ENCODE results near the gene C13orf46.

Gene C13orf46

DNA sequence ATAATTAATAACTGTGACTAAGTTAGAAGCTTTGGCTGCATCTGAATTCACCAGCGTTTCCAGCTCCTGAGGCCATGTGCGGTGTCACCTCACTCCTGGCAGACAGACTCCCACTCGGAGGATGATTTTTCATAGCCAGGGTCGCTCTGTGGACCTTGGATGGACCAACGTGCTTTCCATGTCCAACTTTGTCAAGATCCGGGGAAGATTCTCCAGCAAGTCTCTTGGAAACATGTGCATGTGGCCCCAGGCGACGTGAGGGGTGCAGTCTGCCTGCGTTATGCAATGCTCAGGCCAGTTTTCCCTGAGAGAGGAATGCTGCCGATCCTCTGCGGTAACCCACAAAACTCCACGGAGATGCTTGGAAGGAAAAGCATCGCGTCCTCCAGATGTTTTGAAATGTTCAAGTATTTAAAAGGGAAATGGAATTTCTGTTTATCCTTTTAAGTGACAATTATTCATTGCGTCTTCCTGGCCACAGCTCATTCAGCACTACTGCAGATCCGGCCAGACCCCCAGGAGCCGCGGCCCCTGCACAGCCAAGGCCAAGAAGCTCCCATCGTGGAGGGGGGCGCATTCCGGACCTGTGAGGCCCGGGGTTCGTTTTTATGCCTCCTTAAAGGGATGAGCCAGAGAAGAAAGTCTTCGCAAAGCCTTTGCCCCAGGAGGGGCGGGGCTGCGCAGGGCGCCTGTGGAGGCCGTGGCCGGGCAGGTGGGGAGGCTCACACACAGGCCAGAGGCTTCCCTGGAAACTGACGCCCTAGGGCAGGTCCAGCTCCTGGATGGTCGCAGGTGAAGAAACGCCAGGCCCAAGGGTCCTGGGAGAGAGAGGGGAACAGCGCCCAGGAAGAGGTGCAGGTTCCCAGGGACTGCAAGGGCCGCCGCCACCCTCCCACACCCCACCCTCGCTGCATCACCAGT is 46.0 kb downstream of the C13orf46 start:
- Histone ChIP-seq H3K36me3 (ENCODE audit: control insufficient read depth in 4 of 4, insufficient read depth in 4 of 4, low read length in 3 of 4) (no peaks in the 10 kb centered on the region), H3K4me3 (ENCODE audit: control insufficient read depth in 1 of 7, extremely low read depth in 1 of 7, insufficient read depth in 4 of 7, low read depth in 2 of 7, low read length in 6 of 7) (no peak overlapping the region), H3K27ac (ENCODE audit: insufficient read depth in 1 of 2, low read depth in 1 of 2, low read length in 2 of 2, poor library complexity in 1 of 2, severe bottlenecking in 2 of 2) (no peak overlapping the region), H3K9me3 (ENCODE audit: control extremely low read depth in 1 of 5, control insufficient read depth in 4 of 5, insufficient read depth in 2 of 5, low read depth in 1 of 5, low read length in 4 of 5) (peaks cover 0 to 4% (median 0%) of the 10 kb centered on the region in 5 experiments), H3K4me1 (ENCODE audit: control extremely low read depth in 1 of 4, control insufficient read depth in 4 of 4, insufficient read depth in 4 of 4, low read length in 3 of 4) (peaks cover 0 to 2% (median 1%) of the 10 kb centered on the region in 4 experiments), H3K27me3 (replicated peaks in 2 of 5; ENCODE audit: control insufficient read depth in 4 of 5, insufficient read depth in 5 of 5, low read length in 4 of 5) (peaks cover 0 to 18% (median 3%) of the 10 kb centered on the region in 5 experiments)
- CTCF ChIA-PET: no interaction called here
- POLR2A ChIA-PET: no interaction called here
- 65% methylated on average over 26 of the region's 36 CpGs for WGBS (ENCODE audit: insufficient coverage)
- DNase-seq: no peak

DNA sequence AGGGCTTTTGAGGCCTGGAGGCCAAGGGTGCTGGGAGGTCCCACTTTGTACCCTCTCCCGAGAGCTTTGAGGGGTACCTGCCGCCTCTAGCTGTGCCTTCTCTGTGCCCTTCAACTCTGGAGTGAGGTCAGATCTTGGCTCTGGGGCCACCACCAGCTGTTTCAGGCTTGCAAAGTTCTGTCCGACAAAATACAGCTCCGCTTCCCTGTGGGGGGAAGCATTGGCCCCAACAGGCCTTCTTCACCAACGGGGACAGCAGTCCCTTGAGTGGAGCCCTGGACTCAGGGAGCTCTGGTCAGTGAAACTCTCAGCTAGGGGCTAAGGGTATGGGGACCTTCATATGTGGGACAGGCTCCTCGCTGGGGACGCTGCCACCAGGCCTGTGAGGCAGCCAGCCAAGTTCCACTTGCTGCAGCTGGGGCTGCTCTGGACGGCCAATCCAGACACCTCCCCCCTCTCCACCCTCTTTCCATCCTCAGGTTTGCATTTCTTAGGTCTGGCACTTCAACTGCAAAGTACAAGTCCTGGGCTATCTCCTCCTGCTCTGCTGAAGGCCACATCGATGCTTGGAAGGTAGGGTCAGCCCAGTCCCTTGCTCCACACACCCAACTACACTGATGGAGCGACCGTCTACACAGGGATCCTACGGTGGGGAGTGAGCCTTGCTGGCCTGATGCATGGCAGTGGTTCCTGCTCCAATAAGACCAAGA is 46.8 kb downstream of the C13orf46 start:
- no peak overlapping the region for H3K27ac ChIP-seq (ENCODE audit: insufficient read depth in 1 of 2, low read depth in 1 of 2, low read length in 2 of 2, poor library complexity in 1 of 2, severe bottlenecking in 2 of 2)
- H3K27me3 ChIP-seq (replicated peaks in 2 of 5; ENCODE audit: control insufficient read depth in 4 of 5, insufficient read depth in 5 of 5, low read length in 4 of 5): peaks cover 0 to 18% (median under 1%) of the 10 kb centered on the region in 5 experiments
- ChIA-PET POLR2A (no interaction called here), CTCF (no interaction called here)
- H3K36me3 ChIP-seq (ENCODE audit: control insufficient read depth in 4 of 4, insufficient read depth in 4 of 4, low read length in 3 of 4): no peaks in the 10 kb centered on the region
- H3K9me3 ChIP-seq (ENCODE audit: control extremely low read depth in 1 of 5, control insufficient read depth in 4 of 5, insufficient read depth in 2 of 5, low read depth in 1 of 5, low read length in 4 of 5): peaks cover 0 to 10% (median 0%) of the 10 kb centered on the region in 5 experiments
- H3K4me3 ChIP-seq (ENCODE audit: control insufficient read depth in 1 of 7, extremely low read depth in 1 of 7, insufficient read depth in 4 of 7, low read depth in 2 of 7, low read length in 6 of 7): no peak overlapping the region
- no peak for DNase-seq
- H3K4me1 ChIP-seq (ENCODE audit: control extremely low read depth in 1 of 4, control insufficient read depth in 4 of 4, insufficient read depth in 4 of 4, low read length in 3 of 4): peaks cover 0 to 2% (median 1%) of the 10 kb centered on the region in 4 experiments
- 96% methylated on average over 11 of the region's 12 CpGs for WGBS (ENCODE audit: insufficient coverage)

DNA sequence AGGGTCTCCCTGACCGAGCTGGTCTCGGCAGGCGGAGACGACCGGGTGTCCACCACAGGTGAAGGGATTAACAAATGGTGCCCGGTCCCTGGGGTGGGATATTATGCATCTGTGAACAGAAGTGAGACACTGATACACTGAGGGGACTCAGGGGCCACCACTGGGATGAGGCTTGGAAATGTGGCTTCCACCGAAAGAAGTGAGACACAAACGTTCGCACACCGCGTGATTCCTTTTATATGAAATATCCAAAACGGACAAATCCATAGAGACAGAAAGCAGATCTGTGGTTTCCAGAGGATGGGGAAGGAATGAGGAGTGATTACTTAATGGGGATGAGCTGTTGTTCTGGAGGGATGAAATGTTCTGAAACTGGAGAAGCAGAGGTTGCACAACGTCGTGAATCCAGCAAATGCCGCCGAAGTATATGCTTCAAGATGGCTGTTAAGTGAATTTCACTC is 47.5 kb downstream of the C13orf46 start:
- Histone ChIP-seq H3K4me1 (ENCODE audit: control extremely low read depth in 1 of 4, control insufficient read depth in 4 of 4, insufficient read depth in 4 of 4, low read length in 3 of 4) (peaks cover 0 to 2% (median 1%) of the 10 kb centered on the region in 4 experiments), H3K36me3 (ENCODE audit: control insufficient read depth in 4 of 4, insufficient read depth in 4 of 4, low read length in 3 of 4) (no peaks in the 10 kb centered on the region), H3K27me3 (replicated peaks in 2 of 5; ENCODE audit: control insufficient read depth in 4 of 5, insufficient read depth in 5 of 5, low read length in 4 of 5) (peaks cover 0 to 18% (median 0%) of the 10 kb centered on the region in 5 experiments), H3K4me3 (ENCODE audit: control insufficient read depth in 1 of 7, extremely low read depth in 1 of 7, insufficient read depth in 4 of 7, low read depth in 2 of 7, low read length in 6 of 7) (no peak overlapping the region), H3K9me3 (ENCODE audit: control extremely low read depth in 1 of 5, control insufficient read depth in 4 of 5, insufficient read depth in 2 of 5, low read depth in 1 of 5, low read length in 4 of 5) (peaks cover 0 to 17% (median 4%) of the 10 kb centered on the region in 5 experiments), H3K27ac (ENCODE audit: insufficient read depth in 1 of 2, low read depth in 1 of 2, low read length in 2 of 2, poor library complexity in 1 of 2, severe bottlenecking in 2 of 2) (no peak overlapping the region)
- 95% methylated on average over 16 of the region's 16 CpGs for WGBS (ENCODE audit: insufficient coverage)
- POLR2A ChIA-PET: no interaction called here
- CTCF ChIA-PET: no interaction called here
- DNase-seq: no peak

DNA sequence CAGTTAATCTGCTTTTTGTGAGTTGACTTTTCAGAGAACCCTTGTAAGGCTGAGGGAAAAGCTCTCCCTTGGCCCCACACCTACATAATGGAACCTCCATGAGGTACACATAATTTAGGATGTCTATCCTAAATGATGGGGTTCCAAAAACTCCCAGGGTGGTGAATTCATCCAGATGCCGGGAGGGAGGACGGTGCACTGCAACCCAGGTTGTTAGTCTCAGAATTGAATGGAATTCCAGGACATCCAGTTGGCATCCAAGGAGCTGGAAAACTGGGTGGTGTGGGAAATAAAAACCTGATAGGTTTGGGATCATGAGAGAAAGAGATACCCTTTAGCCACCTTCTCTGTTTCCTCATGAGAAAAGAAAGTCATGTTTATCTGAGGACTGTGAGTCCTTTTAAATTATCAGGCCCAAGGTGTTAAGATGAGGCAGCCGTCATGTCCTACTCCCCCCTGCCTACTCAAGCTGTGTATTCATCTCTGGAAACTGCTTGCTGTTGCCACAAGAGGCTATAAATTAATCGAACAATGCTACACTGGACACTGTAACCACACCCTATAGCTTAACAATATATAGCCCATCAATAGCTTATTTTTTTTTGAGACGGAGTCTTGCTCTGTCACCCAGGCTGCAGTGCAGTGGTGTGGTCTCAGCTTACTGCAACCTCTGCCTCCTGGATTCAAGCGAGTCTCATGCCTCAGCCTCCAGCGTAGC is 49.5 kb downstream of the C13orf46 start:
- H3K27ac ChIP-seq (ENCODE audit: insufficient read depth in 1 of 2, low read depth in 1 of 2, low read length in 2 of 2, poor library complexity in 1 of 2, severe bottlenecking in 2 of 2): no peak overlapping the region
- H3K4me3 ChIP-seq (ENCODE audit: control insufficient read depth in 1 of 7, extremely low read depth in 1 of 7, insufficient read depth in 4 of 7, low read depth in 2 of 7, low read length in 6 of 7): no peak overlapping the region
- H3K27me3 ChIP-seq (replicated peaks in 2 of 5; ENCODE audit: control insufficient read depth in 4 of 5, insufficient read depth in 5 of 5, low read length in 4 of 5): peaks cover 0 to 18% (median 0%) of the 10 kb centered on the region in 5 experiments
- ChIA-PET CTCF (no interaction called here), POLR2A (no interaction called here)
- peaks cover 0 to 4% (median 1%) of the 10 kb centered on the region in 4 experiments for H3K4me1 ChIP-seq (ENCODE audit: control extremely low read depth in 1 of 4, control insufficient read depth in 4 of 4, insufficient read depth in 4 of 4, low read length in 3 of 4)
- no peak for DNase-seq
- H3K9me3 ChIP-seq (ENCODE audit: control extremely low read depth in 1 of 5, control insufficient read depth in 4 of 5, insufficient read depth in 2 of 5, low read depth in 1 of 5, low read length in 4 of 5): peaks cover 0 to 17% (median 4%) of the 10 kb centered on the region in 5 experiments
- H3K36me3 ChIP-seq (ENCODE audit: control insufficient read depth in 4 of 4, insufficient read depth in 4 of 4, low read length in 3 of 4): no peaks in the 10 kb centered on the region
- WGBS (ENCODE audit: insufficient coverage): 93% methylated on average over 7 of the region's 7 CpGs

DNA sequence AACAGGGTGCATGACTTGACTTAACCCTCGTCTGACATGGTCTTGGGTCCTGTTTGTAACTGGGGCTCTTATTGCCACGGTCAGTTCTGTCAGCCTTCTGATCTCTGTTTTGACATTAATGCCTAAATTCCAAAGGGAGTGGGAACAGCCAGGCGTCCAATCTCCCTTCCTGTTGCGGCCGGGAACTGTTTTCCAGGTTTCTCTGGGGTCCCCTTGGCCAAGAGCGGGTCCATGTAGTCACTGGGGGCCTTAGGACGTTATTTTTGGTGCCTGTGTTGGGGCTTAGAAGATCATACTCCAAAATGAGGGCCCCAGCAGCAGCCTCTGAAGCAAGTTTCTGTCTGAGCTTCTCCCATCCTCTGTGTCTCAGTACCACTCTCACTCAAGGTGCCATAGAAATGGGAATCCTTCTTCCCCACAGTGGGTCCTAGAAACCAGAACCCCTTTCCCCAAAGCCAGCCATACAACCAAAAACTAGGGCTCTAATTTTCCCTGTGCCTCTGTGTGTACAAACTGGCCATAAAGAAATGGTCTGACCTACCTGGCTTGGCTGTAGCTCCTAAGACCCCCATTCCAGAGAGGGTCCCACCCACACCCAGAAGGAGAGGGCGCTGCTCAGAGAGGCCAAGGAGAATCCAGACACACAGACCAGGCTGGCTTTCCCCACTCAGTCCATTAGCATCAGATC is 50.4 kb downstream of the C13orf46 start:
- Histone ChIP-seq H3K27ac (ENCODE audit: insufficient read depth in 1 of 2, low read depth in 1 of 2, low read length in 2 of 2, poor library complexity in 1 of 2, severe bottlenecking in 2 of 2) (no peak overlapping the region), H3K9me3 (ENCODE audit: control extremely low read depth in 1 of 5, control insufficient read depth in 4 of 5, insufficient read depth in 2 of 5, low read depth in 1 of 5, low read length in 4 of 5) (peaks cover 0 to 17% (median 4%) of the 10 kb centered on the region in 5 experiments), H3K36me3 (ENCODE audit: control insufficient read depth in 4 of 4, insufficient read depth in 4 of 4, low read length in 3 of 4) (no peaks in the 10 kb centered on the region), H3K4me1 (ENCODE audit: control extremely low read depth in 1 of 4, control insufficient read depth in 4 of 4, insufficient read depth in 4 of 4, low read length in 3 of 4) (peaks cover 0 to 4% (median 1%) of the 10 kb centered on the region in 4 experiments), H3K4me3 (ENCODE audit: control insufficient read depth in 1 of 7, extremely low read depth in 1 of 7, insufficient read depth in 4 of 7, low read depth in 2 of 7, low read length in 6 of 7) (no peak overlapping the region), H3K27me3 (replicated peaks in 2 of 5; ENCODE audit: control insufficient read depth in 4 of 5, insufficient read depth in 5 of 5, low read length in 4 of 5) (peaks cover 0 to 18% (median 0%) of the 10 kb centered on the region in 5 experiments)
- 93% methylated on average over 7 of the region's 8 CpGs for WGBS (ENCODE audit: insufficient coverage)
- no peak for DNase-seq
- POLR2A ChIA-PET: no interaction called here
- CTCF ChIA-PET: no interaction called here

DNA sequence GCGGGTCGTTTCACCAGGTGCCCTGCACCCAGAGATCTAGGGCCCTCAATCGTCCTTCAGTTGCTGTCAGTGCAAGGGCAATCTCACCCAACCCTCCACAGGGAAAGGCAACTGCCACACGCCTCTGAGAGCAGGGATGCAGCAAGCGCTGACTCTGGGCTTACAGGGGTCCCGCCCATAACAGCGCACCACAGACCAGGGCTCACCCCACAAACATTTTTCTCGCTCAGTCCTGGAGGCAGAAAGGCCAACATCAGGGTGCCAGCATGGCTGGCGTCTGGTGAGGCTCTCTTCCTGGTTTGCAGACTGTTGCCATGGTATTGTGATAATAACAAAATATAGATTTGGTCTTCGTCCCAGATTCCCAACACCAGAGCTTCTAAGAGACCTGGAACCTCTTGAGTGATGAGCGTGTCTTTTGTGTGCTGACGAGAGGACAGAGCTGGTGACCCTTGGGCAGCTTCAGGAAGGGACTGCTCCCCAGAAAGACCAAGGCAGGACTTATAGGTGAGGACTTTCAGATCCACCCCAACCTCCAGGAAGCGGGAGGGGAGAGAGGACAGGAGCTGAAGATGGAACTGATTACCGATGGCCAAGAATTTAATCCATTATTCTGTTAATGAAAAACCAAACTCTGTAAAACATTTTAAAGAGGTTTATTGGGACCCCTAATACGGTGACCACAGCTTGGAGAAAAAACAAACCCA is 51.3 kb downstream of the C13orf46 start:
- CTCF ChIA-PET: no interaction called here
- Histone ChIP-seq H3K27me3 (replicated peaks in 2 of 5; ENCODE audit: control insufficient read depth in 4 of 5, insufficient read depth in 5 of 5, low read length in 4 of 5) (peaks cover 0 to 13% (median 0%) of the 10 kb centered on the region in 5 experiments), H3K36me3 (ENCODE audit: control insufficient read depth in 4 of 4, insufficient read depth in 4 of 4, low read length in 3 of 4) (no peaks in the 10 kb centered on the region), H3K27ac (ENCODE audit: insufficient read depth in 1 of 2, low read depth in 1 of 2, low read length in 2 of 2, poor library complexity in 1 of 2, severe bottlenecking in 2 of 2) (no peak overlapping the region), H3K4me1 (ENCODE audit: control extremely low read depth in 1 of 4, control insufficient read depth in 4 of 4, insufficient read depth in 4 of 4, low read length in 3 of 4) (peaks cover 0 to 2% (median 0%) of the 10 kb centered on the region in 4 experiments), H3K4me3 (ENCODE audit: control insufficient read depth in 1 of 7, extremely low read depth in 1 of 7, insufficient read depth in 4 of 7, low read depth in 2 of 7, low read length in 6 of 7) (no peak overlapping the region), H3K9me3 (ENCODE audit: control extremely low read depth in 1 of 5, control insufficient read depth in 4 of 5, insufficient read depth in 2 of 5, low read depth in 1 of 5, low read length in 4 of 5) (peaks cover 0 to 17% (median 4%) of the 10 kb centered on the region in 5 experiments)
- POLR2A ChIA-PET: no interaction called here
- no peak for DNase-seq
- WGBS (ENCODE audit: insufficient coverage): 95% methylated on average over 13 of the region's 15 CpGs

All from common myeloid progenitor, CD34-positive (primary cell).